GM12801 (cell line): ENCODE measurements around the gene PTPRT.

Experiments
- TF ChIP-seq, protein P1 (sequence below): IDR thresholded peaks from one replicate; pipeline ENCODE4 v1.5.1; 2011; ENCODE audit warnings: control low read depth; ENCODE audit not compliant: insufficient read length; ENCODE audit errors: extremely low read depth

Gene PTPRT

DNA sequence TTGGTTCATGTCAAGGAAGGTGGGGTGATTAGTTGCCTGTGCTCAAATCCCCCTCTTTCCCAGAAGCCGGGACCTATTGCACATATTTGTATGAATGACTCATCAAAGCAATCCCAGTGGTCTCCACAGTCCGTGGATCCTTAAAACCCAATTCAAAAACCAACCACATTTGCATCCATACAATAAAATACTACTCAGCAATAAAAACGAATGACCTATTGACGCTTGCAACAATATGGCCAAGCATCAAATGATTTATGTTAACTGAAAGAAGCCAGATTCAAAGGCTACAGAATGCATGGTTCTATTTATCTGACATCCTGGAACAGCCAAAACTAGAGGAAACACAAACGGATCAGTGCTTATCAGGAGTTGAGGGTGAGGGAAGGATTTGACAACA, 275.4 kb downstream of the PTPRT start:
- TF ChIP-seq, protein P1, sequence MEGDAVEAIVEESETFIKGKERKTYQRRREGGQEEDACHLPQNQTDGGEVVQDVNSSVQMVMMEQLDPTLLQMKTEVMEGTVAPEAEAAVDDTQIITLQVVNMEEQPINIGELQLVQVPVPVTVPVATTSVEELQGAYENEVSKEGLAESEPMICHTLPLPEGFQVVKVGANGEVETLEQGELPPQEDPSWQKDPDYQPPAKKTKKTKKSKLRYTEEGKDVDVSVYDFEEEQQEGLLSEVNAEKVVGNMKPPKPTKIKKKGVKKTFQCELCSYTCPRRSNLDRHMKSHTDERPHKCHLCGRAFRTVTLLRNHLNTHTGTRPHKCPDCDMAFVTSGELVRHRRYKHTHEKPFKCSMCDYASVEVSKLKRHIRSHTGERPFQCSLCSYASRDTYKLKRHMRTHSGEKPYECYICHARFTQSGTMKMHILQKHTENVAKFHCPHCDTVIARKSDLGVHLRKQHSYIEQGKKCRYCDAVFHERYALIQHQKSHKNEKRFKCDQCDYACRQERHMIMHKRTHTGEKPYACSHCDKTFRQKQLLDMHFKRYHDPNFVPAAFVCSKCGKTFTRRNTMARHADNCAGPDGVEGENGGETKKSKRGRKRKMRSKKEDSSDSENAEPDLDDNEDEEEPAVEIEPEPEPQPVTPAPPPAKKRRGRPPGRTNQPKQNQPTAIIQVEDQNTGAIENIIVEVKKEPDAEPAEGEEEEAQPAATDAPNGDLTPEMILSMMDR: no peak

DNA sequence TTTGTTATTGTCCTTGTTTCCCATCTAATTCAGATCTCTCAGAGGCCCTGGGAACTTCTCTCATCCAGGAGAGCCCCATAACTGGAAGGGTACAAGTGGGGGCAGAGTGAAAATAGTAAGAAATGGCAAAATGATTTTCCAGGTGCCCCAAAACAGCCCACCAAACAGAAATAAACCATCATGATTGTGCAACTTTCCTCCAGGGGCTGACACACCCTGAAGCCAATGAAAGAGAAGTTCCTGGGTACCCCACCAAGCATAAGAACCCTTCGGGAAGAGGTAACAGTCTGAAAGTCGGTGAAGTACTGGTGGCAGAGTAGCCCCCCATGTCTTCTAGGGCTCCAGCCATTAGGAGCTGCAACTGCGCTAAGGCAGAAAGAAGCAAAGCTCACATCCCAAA, 282.0 kb downstream of the PTPRT start:
- TF ChIP-seq, protein P1: no peak

DNA sequence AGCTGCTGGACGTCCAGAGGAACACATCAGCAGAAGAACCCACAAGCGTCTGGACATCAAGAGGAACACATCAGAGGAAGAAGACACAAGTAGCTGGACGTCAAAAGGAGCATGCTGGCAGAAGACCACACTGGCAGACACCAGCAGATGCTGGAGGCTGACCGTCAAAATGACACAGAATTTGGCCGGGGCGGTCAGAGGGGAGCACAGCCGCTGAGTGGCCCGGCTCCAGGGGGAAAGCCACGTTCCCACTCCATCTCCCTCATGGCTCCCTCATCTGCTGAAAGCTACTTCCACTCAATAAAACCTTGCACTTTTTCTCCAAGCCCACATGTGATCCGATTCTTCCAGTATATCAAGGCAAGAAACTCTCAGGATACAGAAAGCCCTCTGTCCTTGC, 283.6 kb downstream of the PTPRT start:
- TF ChIP-seq, protein P1: no peak

DNA sequence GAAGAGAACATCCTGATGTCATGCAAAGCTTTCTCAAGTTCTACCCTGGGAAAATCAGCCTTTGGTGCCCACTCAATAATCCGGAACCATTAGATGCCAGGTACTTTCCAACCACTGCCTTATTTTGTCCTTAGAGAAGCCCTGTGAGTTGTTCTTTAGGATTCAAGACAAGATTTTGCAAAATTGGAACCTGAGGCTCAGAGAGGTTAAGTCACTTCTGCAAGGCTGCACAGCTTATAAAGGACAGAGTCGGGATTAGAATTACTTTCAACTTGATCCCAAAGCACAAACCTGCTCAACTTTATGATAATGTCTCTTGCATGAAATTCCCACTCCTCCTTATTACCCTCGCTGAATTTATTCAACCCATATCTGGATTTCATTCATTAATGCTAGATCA, 287.2 kb downstream of the PTPRT start:
- TF ChIP-seq, protein P1: no peak

DNA sequence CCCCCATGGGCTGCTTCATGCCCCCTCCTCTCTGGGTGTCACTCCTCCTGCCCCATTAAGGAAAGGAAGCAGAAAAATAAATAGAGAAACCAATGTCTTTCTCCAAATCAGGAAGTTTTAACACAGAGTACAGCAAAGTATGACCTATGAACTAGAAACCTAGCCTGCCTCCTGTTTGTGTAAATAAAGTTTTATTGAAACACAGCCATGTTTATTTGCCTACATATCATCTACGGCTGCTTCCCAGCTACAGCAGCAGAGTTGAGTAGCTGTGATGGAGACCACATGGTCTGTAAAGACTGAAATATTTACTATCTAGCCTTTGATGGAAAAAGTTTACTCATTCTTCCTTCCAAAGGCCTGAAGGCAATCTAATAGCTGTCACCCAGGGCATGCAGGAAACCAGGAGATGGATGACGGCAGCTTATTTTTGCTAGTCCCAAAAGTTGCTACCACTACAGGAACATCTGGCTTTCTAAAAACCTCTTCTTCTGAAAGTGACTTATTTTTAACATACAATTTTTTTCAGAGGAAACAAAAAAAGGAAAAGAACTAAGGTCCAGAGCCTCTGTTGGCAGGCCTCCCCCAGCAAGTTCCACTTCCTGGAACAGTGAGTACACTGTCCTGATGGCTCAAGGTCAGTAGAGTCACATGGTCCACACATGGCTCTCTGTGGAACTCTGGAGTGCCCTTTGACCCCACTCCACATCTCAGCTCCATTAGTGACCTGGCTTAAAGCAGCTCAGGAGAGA, 287.8 kb downstream of the PTPRT start:
- TF ChIP-seq, protein P1: no peak

DNA sequence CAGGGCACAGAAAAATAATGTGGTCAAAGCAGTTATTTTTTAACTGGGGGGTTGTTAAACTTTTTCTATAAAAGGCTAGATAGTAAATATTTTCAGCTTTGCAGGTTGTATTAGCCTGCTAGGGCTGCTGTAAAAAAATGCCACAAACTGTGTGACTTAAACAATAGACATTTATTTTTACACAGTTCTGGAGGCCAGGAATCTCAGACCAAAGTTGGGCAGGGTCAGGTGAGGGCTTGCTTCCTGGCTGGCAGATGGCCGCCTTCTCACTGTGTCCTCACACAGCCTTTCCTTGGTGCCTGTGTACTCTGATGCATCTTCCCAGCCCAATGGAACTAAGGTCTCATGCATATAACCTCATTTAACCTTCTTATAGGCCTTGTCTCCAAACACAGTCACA, 294.7 kb downstream of the PTPRT start:
- TF ChIP-seq, protein P1: no peak

DNA sequence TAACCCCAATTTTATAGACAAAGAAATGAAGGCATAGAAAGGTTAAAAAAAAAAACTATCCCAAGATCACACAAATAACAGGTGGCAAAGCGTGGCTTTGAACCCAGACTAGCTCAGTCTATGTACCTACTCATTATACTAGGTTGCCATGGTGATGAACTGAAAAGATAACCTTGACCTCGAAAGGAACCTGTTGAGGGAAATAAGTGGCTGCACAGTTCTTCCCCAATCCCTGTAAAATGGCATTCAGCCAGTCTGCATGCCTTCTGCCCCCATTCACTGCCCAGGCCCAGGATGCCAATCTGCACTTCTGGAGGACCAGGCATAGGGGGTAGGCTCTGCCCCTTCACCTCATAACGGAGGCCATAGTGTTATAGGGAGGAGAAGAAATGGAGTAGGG, 295.2 kb downstream of the PTPRT start:
- TF ChIP-seq, protein P1: no peak

DNA sequence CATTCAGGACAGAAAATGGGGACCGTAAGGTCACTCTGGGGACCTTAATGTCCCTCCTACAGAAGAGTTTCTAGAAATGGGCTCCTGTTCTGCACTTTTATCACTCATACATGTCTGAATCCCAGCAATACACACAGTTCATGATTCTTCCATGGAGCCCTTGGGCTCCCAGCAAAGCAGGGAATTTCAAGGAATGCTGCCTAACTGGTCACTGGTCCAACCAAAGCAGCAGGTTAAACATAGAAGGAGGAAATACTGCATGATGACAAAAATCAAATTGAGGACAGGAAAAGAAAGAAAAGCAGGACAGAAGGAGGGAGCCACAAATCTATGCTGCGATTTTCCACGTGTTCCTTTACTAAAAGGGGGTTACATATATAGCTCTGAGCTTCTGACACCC, 300.2 kb downstream of the PTPRT start:
- TF ChIP-seq, protein P1: no peak
